Lower lobe of right lung (tissue), 2 donors: ENCODE results near the gene DPF3. TPM values are rescaled to one million over a fixed set of nuclear protein-coding genes. Genes with fewer than 3 reads are reported as not detected.

Experiments used
- ATAC-seq, 2 donors: fragments of 200-7000 bp; cut with Tn5 transposase; one replicate each; pipeline ENCODE4 v1.9.1; 2020 to 2022; ENCODE audit warnings: mild to moderate bottlenecking in 2 of 2, moderate library complexity in 2 of 2
- DNase-seq: peaks from one replicate; pipeline ENCODE4 v3.0.0-alpha.2; 2020
- H3K27ac ChIP-seq: fragments of 200-600 bp; one replicate; pipeline ENCODE4 v1.8.0; 2022
- H3K27me3 ChIP-seq: fragments of 200-600 bp; one replicate; pipeline ENCODE4 v1.8.0; 2022; ENCODE audit warnings: low read depth
- H3K36me3 ChIP-seq: fragments of 200-600 bp; one replicate; pipeline ENCODE4 v1.8.0; 2022; ENCODE audit warnings: mild to moderate bottlenecking
- H3K4me1 ChIP-seq: fragments of 200-600 bp; one replicate; pipeline ENCODE4 v1.8.0; 2022
- H3K4me3 ChIP-seq: fragments of 200-600 bp; one replicate; pipeline ENCODE4 v1.8.0; 2022; ENCODE audit warnings: mild to moderate bottlenecking
- H3K9me3 ChIP-seq: fragments of 200-600 bp; one replicate; pipeline ENCODE4 v1.8.0; 2022
- CTCF ChIP-seq: fragments of 200-600 bp; IDR thresholded peaks from one replicate; pipeline ENCODE4 v1.8.0; 2022; ENCODE audit warnings: antibody characterized with exemption, mild to moderate bottlenecking
- intact Hi-C: fragments of 100-400 bp; cut with DNase I; formaldehyde crosslinking; loops from one replicate; pipeline ENCODE4 v1.11.0; 2022
- total RNA-seq: library from RNA; stranded (reverse); fragmentation: NEBNext Ultra II Directional; extraction: Animal tissue kit (Norgen Biotek cat#: 25700); gene quantifications from one replicate; pipeline ENCODE4 v1.2.1, GENCODE V29; 2021
- donor health status: DM: no; HTN: yes; CAD: no; lungs with severe emphysema.

DPF3 gene
- total RNA-seq, 1 donor from 2014 or later = 0.59 TPM

GRCh38 chr14:72599579-72600470 lies 294.1 kb downstream of the DPF3 start:
- H3K4me3 ChIP-seq = no peak overlapping the region
- no peaks in the 10 kb centered on the region for H3K4me1 ChIP-seq
- ATAC-seq (no peak), DNase-seq (no peak)
- TF ChIP-seq CTCF = no peak
- intact Hi-C loops = no loop called here
- peaks cover 6% of the 10 kb centered on the region for H3K27me3 ChIP-seq
- H3K27ac ChIP-seq = no peak overlapping the region
- no peaks in the 10 kb centered on the region for H3K36me3 ChIP-seq
- no peaks in the 10 kb centered on the region for H3K9me3 ChIP-seq

- no peak for TF ChIP-seq CTCF
- H3K36me3 ChIP-seq = no peaks in the 10 kb centered on the region
- H3K27me3 ChIP-seq = peaks cover 6% of the 10 kb centered on the region
- H3K27ac ChIP-seq = no peak overlapping the region
- intact Hi-C loops = no loop called here
- no peaks in the 10 kb centered on the region for H3K4me1 ChIP-seq
- no peak for DNase-seq
- no peak for ATAC-seq
- H3K9me3 ChIP-seq = no peaks in the 10 kb centered on the region
- no peak overlapping the region for H3K4me3 ChIP-seq
Measured at GRCh38 chr14:72598306-72598705, 295.6 kb downstream of the DPF3 start.

GRCh38 chr14:72597252-72598233 lies 296.4 kb downstream of the DPF3 start:
- Histone ChIP-seq H3K36me3 (no peaks in the 10 kb centered on the region), H3K4me3 (no peak overlapping the region), H3K9me3 (no peaks in the 10 kb centered on the region), H3K27ac (no peak overlapping the region), H3K4me1 (no peaks in the 10 kb centered on the region), H3K27me3 (peaks cover 9% of the 10 kb centered on the region)
- intact Hi-C loops = no loop called here
- ATAC-seq (no peak), DNase-seq (no peak)
- no peak for TF ChIP-seq CTCF

GRCh38 chr14:72595152-72595862 lies 298.6 kb downstream of the DPF3 start:
- ATAC-seq (no peak), DNase-seq (no peak)
- no peak for TF ChIP-seq CTCF
- no peaks in the 10 kb centered on the region for H3K4me1 ChIP-seq
- no peaks in the 10 kb centered on the region for H3K9me3 ChIP-seq
- intact Hi-C loops = no loop called here
- H3K27ac ChIP-seq = no peak overlapping the region
- H3K4me3 ChIP-seq = no peak overlapping the region
- no peaks in the 10 kb centered on the region for H3K36me3 ChIP-seq
- H3K27me3 ChIP-seq = peaks cover 9% of the 10 kb centered on the region
